ENCODE results near the gene VWCE.

The VWCE gene

DNA sequence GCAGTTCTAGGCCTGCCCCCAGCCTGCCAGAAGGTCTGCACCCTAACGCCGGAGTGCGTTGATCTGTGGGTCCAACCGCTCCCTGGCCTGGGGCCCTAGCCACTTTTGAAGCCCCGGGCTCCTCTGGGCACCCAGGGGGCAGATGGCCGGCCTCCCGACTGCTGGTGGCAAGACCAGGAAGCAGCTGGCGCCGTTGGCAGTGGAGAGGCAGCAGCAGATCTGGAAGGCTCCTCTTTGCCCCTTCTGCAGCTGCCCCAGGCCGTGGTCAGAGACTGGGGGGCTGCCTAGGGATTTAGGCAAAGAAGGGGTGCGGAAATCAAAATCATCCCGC lies 445 bp upstream of the VWCE start:
- peak overlapping the region; percentile 80 for H3K4me3 ChIP-seq (ENCODE audit: low read depth, low read length)
- peaks cover 16% of the 10 kb centered on the region for H3K36me3 ChIP-seq (ENCODE audit: control insufficient read depth, insufficient read depth, low read length)
- peaks cover 4% of the 10 kb centered on the region for H3K4me1 ChIP-seq (ENCODE audit: control insufficient read depth, insufficient read depth, low read length)
- H3K9ac ChIP-seq (ENCODE audit: low read depth, low read length) = peak overlapping the region; percentile 60
- H3K9me3 ChIP-seq (ENCODE audit: control insufficient read depth, insufficient read depth, low read length) = no peaks in the 10 kb centered on the region
- peaks cover 5% of the 10 kb centered on the region for H3K27me3 ChIP-seq (ENCODE audit: control insufficient read depth, insufficient read depth, low read length)

DNA sequence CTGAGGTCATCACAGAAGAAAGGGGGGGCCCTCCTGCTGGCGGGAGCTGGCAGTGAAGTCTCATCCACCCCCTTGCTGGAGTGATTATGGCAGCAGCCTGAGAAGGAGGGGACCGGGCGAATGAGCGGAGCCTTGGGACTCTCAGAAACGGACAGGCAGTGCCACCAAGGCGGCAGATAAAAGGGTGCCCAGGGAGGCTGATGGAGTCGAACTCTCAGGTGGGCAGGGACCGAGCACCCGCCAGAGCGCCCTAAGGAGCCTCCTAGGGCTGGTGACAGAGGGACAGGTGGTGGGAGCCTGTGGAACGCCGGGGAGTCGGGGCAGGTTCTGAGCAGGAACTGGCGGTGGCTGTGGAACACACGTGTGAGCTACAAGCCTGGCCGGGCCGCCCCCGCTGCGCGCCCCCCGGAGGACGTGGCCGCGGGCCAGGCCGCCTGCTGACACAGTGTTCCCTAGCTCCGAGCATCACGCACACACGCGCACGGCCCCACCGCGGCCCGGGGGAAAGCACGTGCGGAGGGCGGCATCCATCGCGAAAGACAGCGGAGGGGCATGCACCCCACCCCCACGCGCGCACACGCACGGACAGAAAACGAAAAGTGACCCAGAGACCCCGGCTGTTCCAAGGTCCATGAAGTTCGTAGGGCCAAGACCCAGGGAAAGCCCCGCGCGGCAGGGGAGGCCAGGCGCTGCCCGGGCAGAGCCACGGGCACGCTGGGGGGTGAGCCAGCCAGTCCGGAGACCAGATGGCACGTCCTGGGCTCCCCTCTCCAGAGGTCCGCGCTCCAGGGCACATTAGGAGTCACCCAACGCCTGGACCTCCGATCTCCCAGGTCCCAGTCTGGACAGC lies 1.0 kb downstream of the VWCE start:
- peak overlapping the region; percentile 80 for H3K4me3 ChIP-seq (ENCODE audit: low read depth, low read length)
- H3K27me3 ChIP-seq (ENCODE audit: control insufficient read depth, insufficient read depth, low read length) = peaks cover 5% of the 10 kb centered on the region
- peaks cover 5% of the 10 kb centered on the region for H3K36me3 ChIP-seq (ENCODE audit: control insufficient read depth, insufficient read depth, low read length)
- peaks cover 4% of the 10 kb centered on the region for H3K4me1 ChIP-seq (ENCODE audit: control insufficient read depth, insufficient read depth, low read length)
- H3K9me3 ChIP-seq (ENCODE audit: control insufficient read depth, insufficient read depth, low read length) = no peaks in the 10 kb centered on the region
- H3K9ac ChIP-seq (ENCODE audit: low read depth, low read length) = peak overlapping the region; percentile 88

DNA sequence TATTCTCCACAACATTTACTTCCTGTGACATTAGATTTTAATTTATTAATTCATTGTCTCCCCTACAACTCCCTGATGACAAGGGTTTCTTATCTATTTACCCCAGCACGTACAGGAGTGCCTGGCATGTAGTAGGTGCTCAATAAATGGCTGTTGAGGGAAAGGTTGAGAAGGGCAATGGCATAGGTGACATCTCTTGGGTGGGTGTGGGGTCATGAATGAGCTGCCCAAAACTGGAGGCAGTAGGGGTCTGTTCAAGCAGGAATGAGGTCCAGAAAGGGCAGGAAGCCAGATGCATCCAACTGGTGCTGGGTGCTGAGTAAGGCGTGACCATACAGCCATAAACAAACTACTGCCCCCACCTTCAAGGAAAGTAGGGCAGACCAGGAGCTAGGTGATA lies 2.8 kb downstream of the VWCE start:
- Histone ChIP-seq H3K9ac (ENCODE audit: low read depth, low read length) (no peak overlapping the region), H3K36me3 (ENCODE audit: control insufficient read depth, insufficient read depth, low read length) (peaks cover 6% of the 10 kb centered on the region), H3K27me3 (ENCODE audit: control insufficient read depth, insufficient read depth, low read length) (peaks cover 5% of the 10 kb centered on the region), H3K9me3 (ENCODE audit: control insufficient read depth, insufficient read depth, low read length) (no peaks in the 10 kb centered on the region), H3K4me1 (ENCODE audit: control insufficient read depth, insufficient read depth, low read length) (peaks cover 4% of the 10 kb centered on the region), H3K4me3 (ENCODE audit: low read depth, low read length) (no peak overlapping the region)

DNA sequence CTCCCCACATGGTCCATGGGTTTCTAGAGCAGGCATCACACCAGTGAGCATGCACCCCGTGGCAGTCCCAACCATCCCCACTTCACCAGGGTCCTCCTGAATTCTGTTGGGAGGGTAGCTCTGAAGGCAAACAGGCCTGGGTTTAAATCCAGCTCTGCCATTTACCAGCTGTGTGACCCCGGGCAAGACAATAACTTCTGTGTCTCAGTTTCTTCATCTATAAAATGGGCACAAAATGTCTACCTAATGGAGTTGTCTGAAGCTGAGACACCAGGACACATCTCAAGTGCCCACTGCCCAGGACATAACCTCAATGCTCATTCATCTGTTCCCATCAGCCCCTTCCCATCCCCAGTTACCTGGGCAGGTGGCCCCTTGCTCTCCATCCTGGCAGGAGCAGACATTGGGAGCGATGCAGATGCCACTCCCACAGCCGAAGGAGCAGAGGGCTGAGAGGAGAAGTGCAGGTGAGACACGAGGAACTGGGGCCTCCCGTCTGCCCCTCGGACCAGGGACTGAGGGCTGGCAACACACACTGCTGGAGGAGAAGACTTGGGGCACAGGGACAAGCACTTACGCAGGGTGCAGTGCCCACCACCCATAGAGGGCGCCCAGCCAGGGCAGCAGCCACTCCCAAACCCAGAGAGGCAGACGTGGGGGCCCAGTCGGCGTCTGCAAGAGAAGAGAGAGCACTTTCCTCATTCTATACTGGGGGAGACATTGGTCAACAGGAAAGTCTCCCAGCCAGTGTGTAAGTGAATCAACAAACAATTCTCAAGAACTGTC lies 4.0 kb downstream of the VWCE start:
- no peaks in the 10 kb centered on the region for H3K9me3 ChIP-seq (ENCODE audit: control insufficient read depth, insufficient read depth, low read length)
- H3K9ac ChIP-seq (ENCODE audit: low read depth, low read length) = no peak overlapping the region
- H3K36me3 ChIP-seq (ENCODE audit: control insufficient read depth, insufficient read depth, low read length) = peaks cover 9% of the 10 kb centered on the region
- H3K4me1 ChIP-seq (ENCODE audit: control insufficient read depth, insufficient read depth, low read length) = peaks cover 4% of the 10 kb centered on the region
- H3K27me3 ChIP-seq (ENCODE audit: control insufficient read depth, insufficient read depth, low read length) = peaks cover 5% of the 10 kb centered on the region
- H3K4me3 ChIP-seq (ENCODE audit: low read depth, low read length) = no peak overlapping the region

DNA sequence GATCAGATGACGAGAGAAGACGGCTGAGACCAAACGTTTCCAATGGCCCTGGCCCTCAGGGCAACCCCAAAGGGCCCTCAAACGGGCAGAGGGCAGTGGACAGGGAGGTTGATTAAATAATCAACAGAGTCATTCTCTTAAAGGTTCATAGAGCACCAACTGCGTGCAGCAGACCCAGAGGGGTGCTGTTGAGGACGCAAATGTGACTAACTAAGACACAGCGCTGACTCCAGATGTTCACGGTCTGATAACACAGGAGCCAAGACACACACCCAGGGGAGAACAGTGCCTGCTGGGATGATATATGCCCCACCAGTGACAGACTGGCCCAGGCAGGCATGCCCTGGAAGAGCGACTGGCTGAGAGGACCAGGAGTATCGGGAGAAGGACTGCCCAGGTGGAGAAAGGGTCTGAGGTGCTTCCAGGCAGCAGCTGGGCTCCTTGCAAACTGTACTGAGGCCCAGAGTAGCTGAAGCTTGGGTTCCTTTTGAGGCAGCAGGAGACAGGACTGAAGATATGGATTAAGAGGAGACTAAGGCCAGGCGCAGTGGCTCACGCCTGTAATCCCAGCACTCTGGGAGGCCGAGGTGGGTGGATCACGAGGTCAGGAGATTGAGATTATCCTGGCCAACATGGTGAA lies 7.7 kb downstream of the VWCE start:
- Histone ChIP-seq H3K36me3 (ENCODE audit: control insufficient read depth, insufficient read depth, low read length) (peaks cover 26% of the 10 kb centered on the region), H3K9ac (ENCODE audit: low read depth, low read length) (no peak overlapping the region), H3K4me3 (ENCODE audit: low read depth, low read length) (no peak overlapping the region), H3K4me1 (ENCODE audit: control insufficient read depth, insufficient read depth, low read length) (no peaks in the 10 kb centered on the region), H3K9me3 (ENCODE audit: control insufficient read depth, insufficient read depth, low read length) (no peaks in the 10 kb centered on the region), H3K27me3 (ENCODE audit: control insufficient read depth, insufficient read depth, low read length) (peaks cover under 1% of the 10 kb centered on the region)

DNA sequence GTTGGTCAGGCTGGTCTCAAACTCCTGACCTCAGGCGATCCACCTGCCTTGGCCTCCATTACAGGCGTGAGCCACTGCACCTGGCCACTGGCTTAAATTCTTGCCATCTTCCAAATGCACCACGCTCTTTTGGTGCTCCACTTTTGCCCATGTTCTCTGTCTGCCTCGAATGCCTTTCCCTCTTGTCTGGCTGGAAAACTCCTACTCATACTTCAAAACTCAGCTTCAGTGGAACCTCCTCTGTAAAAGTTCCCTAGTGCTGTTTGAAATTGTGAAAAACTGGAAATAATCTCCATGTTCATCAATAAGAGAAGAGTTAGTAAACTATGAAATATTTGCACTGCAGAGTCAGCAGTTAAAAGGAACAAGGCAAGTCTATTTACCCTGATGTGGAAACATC lies 11.5 kb downstream of the VWCE start:
- Histone ChIP-seq H3K27me3 (ENCODE audit: control insufficient read depth, insufficient read depth, low read length) (peaks cover 4% of the 10 kb centered on the region), H3K36me3 (ENCODE audit: control insufficient read depth, insufficient read depth, low read length) (peaks cover 29% of the 10 kb centered on the region), H3K9me3 (ENCODE audit: control insufficient read depth, insufficient read depth, low read length) (no peaks in the 10 kb centered on the region), H3K4me3 (ENCODE audit: low read depth, low read length) (no peak overlapping the region), H3K9ac (ENCODE audit: low read depth, low read length) (no peak overlapping the region), H3K4me1 (ENCODE audit: control insufficient read depth, insufficient read depth, low read length) (no peaks in the 10 kb centered on the region)

DNA sequence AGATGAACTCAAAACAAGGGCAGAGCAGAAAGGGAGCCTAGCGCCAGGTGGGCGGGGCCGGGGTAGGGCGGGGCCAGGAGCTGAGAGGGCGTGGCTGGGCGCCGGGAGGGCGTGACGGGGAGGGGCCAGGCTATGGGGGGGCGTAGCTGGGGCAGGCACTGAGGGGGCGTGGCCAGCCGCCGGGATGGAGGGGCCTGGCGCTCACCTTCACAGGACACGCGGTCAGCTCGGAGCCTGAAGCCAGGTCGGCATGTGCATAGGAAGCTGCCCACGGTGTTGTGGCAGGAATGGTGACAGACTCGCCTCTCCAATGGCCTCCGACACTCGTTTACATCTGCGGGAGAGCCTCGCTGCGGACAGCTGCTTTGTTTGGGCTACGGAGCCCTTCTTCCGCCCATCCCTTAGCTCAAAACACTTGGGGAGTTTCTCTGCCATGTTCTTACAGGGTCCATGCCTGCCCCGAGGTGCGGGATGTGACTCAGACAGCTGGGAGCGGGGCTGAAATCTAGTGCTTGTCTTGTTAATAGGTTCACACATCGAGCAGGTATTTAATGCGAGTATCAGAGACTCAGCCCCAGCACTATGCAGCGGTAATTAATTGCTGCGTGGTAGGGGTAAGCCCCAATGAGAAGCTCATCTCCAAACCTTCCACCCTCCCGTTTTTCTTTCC lies 13.4 kb downstream of the VWCE start:
- peak overlapping the region; percentile 36 for H3K4me3 ChIP-seq (ENCODE audit: low read depth, low read length)
- H3K9ac ChIP-seq (ENCODE audit: low read depth, low read length) = no peak overlapping the region
- H3K36me3 ChIP-seq (ENCODE audit: control insufficient read depth, insufficient read depth, low read length) = peaks cover 22% of the 10 kb centered on the region
- no peaks in the 10 kb centered on the region for H3K4me1 ChIP-seq (ENCODE audit: control insufficient read depth, insufficient read depth, low read length)
- no peaks in the 10 kb centered on the region for H3K9me3 ChIP-seq (ENCODE audit: control insufficient read depth, insufficient read depth, low read length)
- peaks cover 4% of the 10 kb centered on the region for H3K27me3 ChIP-seq (ENCODE audit: control insufficient read depth, insufficient read depth, low read length)

DNA sequence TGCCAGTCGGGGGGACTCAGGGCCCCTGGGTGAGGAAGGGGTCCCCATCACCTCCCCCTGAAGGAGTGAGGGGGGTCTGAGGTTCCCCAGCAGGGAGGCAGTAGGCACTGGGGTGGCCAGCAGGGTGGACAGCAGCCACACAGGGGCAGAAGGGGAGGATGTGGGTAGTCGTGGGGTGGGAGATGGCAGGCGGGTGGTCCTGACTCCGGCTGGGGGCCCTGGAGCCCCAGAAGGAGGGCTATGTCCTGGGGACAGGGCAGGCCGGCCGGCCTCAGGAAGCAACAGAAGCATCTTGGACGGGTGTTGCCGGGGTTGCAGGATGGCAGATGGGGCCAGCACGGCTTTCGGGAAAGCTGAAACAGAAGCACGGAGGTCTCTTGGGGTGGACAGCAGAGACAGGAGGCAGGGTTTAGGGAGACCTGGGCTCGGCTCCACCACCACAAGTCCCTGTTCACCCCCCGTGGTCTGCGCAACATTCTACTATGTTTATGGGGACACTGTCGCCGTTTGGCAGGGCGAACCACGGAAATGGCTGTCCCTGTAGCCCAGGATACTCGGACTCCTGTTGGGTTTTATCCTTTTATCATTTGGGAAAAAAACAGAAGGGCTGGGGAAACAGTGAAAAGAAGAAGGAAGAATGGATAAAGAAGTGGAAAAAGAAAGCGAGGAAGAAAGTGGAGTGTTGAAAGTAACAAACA lies 14.1 kb downstream of the VWCE start:
- no peaks in the 10 kb centered on the region for H3K9me3 ChIP-seq (ENCODE audit: control insufficient read depth, insufficient read depth, low read length)
- H3K9ac ChIP-seq (ENCODE audit: low read depth, low read length) = no peak overlapping the region
- no peaks in the 10 kb centered on the region for H3K4me1 ChIP-seq (ENCODE audit: control insufficient read depth, insufficient read depth, low read length)
- no peak overlapping the region for H3K4me3 ChIP-seq (ENCODE audit: low read depth, low read length)
- H3K27me3 ChIP-seq (ENCODE audit: control insufficient read depth, insufficient read depth, low read length) = peaks cover 4% of the 10 kb centered on the region
- H3K36me3 ChIP-seq (ENCODE audit: control insufficient read depth, insufficient read depth, low read length) = peaks cover 19% of the 10 kb centered on the region

DNA sequence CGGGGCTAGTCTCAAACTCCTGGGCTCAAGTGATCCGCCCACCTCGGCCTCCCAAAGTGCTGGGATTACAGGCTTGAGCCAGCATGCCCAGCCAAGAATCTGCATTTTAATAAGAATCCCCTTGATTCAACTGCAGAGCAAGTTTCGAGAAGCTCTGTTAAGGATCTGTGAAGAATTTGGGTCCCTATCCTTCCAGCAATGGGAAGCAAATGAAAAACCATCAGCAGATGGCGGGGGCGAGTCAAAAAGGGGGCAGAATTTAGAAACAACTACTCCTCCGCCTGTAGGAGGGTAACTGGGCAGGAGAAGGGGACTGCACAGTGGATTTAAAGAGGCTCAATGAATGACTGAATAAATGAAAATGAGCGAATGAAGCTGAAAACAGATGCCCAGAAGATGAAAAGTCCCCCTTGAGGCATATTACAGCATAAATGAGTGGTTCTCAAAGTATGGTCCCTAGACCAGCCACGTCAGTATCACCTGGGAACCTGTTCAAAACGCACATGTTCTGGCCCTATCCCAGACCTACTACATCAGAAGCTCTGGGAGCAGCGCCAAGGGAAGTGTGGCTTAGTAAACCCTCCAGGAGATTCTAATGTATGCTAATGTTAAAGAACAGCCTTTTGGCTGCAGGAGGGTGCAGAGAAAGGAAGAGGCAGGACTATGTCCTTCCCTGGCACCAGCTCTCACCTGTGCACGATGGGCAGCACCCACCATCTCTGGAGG lies 15.0 kb downstream of the VWCE start:
- Histone ChIP-seq H3K4me3 (ENCODE audit: low read depth, low read length) (no peak overlapping the region), H3K9ac (ENCODE audit: low read depth, low read length) (no peak overlapping the region), H3K9me3 (ENCODE audit: control insufficient read depth, insufficient read depth, low read length) (no peaks in the 10 kb centered on the region), H3K36me3 (ENCODE audit: control insufficient read depth, insufficient read depth, low read length) (peaks cover 12% of the 10 kb centered on the region), H3K4me1 (ENCODE audit: control insufficient read depth, insufficient read depth, low read length) (no peaks in the 10 kb centered on the region), H3K27me3 (ENCODE audit: control insufficient read depth, insufficient read depth, low read length) (peaks cover 4% of the 10 kb centered on the region)

DNA sequence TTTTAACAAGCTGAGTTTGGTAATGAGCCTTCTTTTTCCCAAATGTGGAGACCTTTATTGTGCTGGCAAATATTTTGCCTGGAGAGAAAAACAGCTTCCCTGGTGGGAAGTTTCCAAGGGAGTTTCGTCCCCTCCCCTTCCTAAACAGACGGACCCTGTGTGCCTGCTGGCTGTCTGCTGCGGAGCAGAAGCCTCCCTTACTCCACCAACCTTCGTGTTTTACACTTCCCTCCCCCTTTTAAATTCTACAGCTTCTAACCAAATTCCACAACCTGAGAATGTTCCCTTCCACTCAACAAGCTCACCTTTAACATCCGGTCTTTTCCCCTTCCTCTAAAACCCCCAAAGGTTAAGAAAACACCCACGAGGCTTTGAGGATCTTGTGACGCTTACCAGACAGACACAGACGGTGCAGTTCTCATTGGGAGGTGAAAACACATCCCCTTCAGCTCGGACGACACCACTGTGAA lies 17.1 kb downstream of the VWCE start:
- Histone ChIP-seq H3K9me3 (ENCODE audit: control insufficient read depth, insufficient read depth, low read length) (no peaks in the 10 kb centered on the region), H3K36me3 (ENCODE audit: control insufficient read depth, insufficient read depth, low read length) (peaks cover 11% of the 10 kb centered on the region), H3K4me1 (ENCODE audit: control insufficient read depth, insufficient read depth, low read length) (no peaks in the 10 kb centered on the region), H3K4me3 (ENCODE audit: low read depth, low read length) (no peak overlapping the region), H3K9ac (ENCODE audit: low read depth, low read length) (no peak overlapping the region), H3K27me3 (ENCODE audit: control insufficient read depth, insufficient read depth, low read length) (peaks cover 4% of the 10 kb centered on the region)

Data from iPS-15b (cell line).